ENCODE measurements around the gene LRP1B.

DNA sequence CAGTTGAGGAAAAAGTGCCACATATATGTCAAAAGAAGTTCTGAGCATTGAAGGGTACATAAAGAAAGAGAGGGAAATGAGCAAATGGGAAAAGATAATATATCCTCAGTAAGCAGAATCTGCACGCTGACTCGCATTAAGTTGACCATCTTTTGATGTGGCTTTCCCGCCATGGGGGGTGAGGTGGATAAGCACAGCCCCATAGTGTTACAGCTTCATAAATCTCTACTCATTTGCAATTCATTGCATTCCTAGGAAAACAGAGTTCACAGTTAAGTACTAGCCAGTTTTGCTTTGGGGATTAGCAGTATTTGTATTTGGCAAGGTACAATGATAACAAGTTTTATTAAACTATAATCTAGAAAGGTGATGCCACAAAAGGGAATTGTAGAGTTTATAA is 814.2 kb downstream of the LRP1B start:
- TF ChIP-seq, protein P1, sequence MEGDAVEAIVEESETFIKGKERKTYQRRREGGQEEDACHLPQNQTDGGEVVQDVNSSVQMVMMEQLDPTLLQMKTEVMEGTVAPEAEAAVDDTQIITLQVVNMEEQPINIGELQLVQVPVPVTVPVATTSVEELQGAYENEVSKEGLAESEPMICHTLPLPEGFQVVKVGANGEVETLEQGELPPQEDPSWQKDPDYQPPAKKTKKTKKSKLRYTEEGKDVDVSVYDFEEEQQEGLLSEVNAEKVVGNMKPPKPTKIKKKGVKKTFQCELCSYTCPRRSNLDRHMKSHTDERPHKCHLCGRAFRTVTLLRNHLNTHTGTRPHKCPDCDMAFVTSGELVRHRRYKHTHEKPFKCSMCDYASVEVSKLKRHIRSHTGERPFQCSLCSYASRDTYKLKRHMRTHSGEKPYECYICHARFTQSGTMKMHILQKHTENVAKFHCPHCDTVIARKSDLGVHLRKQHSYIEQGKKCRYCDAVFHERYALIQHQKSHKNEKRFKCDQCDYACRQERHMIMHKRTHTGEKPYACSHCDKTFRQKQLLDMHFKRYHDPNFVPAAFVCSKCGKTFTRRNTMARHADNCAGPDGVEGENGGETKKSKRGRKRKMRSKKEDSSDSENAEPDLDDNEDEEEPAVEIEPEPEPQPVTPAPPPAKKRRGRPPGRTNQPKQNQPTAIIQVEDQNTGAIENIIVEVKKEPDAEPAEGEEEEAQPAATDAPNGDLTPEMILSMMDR (IDR thresholded peaks at IDR 0.05; ENCODE audit: borderline replicate concordance, extremely low read depth, low read length, poor library complexity, severe bottlenecking), result no peak
- no peak for TF ChIP-seq EZH2 (IDR thresholded peaks at IDR 0.05; ENCODE audit: borderline replicate concordance, low read depth, low read length, severe bottlenecking)

Data from DND-41 (cell line).